Adrenal gland (tissue), 5 donors: ENCODE measurements around the gene PLEKHA7.

Experiments
- POLR2A ChIP-seq, 2 donors: fragments of 450-650 bp; IDR thresholded peaks; one replicate each; pipeline ENCODE4 v1.6.1; 2017; ENCODE audit warnings: antibody characterized with exemption in 2 of 2, mild to moderate bottlenecking in 2 of 2, moderate library complexity in 1 of 2
- TF ChIP-seq, protein P1 (sequence below), 6 experiments: fragments of 450-650 bp in 4 of 6; fragments of 200-600 bp in 2 of 6; sonication (generic) in 1 of 6; IDR thresholded peaks; 1 replicate in 5 of 6; 2 replicates in 1 of 6; pipeline versions ENCODE4 v1.5.1 to v1.8.0; 2016 to 2021; ENCODE audit warnings: antibody characterized with exemption in 6 of 6, mild to moderate bottlenecking in 2 of 6, moderate library complexity in 1 of 6
- donor health status: DM: no; HTN: no; CAD: no.

- TF ChIP-seq, protein P1, sequence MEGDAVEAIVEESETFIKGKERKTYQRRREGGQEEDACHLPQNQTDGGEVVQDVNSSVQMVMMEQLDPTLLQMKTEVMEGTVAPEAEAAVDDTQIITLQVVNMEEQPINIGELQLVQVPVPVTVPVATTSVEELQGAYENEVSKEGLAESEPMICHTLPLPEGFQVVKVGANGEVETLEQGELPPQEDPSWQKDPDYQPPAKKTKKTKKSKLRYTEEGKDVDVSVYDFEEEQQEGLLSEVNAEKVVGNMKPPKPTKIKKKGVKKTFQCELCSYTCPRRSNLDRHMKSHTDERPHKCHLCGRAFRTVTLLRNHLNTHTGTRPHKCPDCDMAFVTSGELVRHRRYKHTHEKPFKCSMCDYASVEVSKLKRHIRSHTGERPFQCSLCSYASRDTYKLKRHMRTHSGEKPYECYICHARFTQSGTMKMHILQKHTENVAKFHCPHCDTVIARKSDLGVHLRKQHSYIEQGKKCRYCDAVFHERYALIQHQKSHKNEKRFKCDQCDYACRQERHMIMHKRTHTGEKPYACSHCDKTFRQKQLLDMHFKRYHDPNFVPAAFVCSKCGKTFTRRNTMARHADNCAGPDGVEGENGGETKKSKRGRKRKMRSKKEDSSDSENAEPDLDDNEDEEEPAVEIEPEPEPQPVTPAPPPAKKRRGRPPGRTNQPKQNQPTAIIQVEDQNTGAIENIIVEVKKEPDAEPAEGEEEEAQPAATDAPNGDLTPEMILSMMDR (IDR thresholded peaks at IDR 0.05), result no peak
- no peak for TF ChIP-seq POLR2A (IDR thresholded peaks at IDR 0.05)
These were observed 50.8 kb downstream of the PLEKHA7 start for GRCh38 chr11:16963316-16963876.
